Mesodermal cell (in vitro differentiated cells): ENCODE measurements around the gene COL27A1.

ENCODE experiments used
- H3K27ac ChIP-seq: 2 replicates; pipeline ENCODE4 v1.7.0; 2013; ENCODE audit warnings: mild to moderate bottlenecking, low read depth, low read length, moderate library complexity; ENCODE audit not compliant: severe bottlenecking
- H3K36me3 ChIP-seq: 2 replicates; pipeline ENCODE4 v1.7.1; 2013; ENCODE audit warnings: mild to moderate bottlenecking, low read length, moderate library complexity; ENCODE audit not compliant: control insufficient read depth, insufficient read depth
- H3K4me1 ChIP-seq: one replicate; pipeline ENCODE4 v1.7.1; 2013; ENCODE audit warnings: mild to moderate bottlenecking, low read length; ENCODE audit not compliant: insufficient read depth, control insufficient read depth, poor library complexity, severe bottlenecking
- H3K4me3 ChIP-seq: 2 replicates; pipeline ENCODE4 v1.7.0; 2013; ENCODE audit warnings: low read length, control low read depth, mild to moderate bottlenecking; ENCODE audit not compliant: insufficient read depth, poor library complexity, severe bottlenecking; ENCODE audit errors: extremely low read depth
- H3K9me3 ChIP-seq: 2 replicates; pipeline ENCODE4 v1.7.1; 2013; ENCODE audit warnings: mild to moderate bottlenecking, low read length, moderate library complexity; ENCODE audit not compliant: control insufficient read depth
- WGBS, 2 experiments: methylation state at CpG; one replicate each; pipeline ENCODE4 v1.1.5; 2013; ENCODE audit warnings: missing lambda C conversion rate in 2 of 2; ENCODE audit not compliant: insufficient coverage in 2 of 2; 5-methylcytosine and 5-hydroxymethylcytosine counted together

Gene COL27A1

DNA sequence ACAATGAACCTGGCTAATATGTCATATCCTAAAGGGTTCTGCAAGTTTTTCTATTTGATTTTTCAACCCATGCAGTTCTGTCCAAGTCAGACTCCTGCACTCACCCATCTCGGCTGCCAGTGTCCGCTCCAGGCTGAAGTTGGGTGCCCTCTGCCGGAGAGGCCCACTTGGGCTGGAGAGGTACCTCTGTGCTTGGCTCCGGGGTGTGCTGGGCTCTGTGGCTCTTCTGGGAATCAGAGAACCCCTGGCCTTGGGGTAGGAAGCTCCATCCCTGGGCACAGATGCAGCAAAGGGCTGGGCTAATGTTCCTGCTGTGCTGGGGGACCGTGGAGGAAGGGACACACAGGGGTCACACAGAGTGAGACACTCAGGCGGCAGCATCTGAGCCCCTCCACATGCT lies 200.5 kb downstream of the COL27A1 start:
- Histone ChIP-seq H3K4me1 (no peaks in the 10 kb centered on the region), H3K27ac (no peak overlapping the region), H3K9me3 (no peaks in the 10 kb centered on the region), H3K36me3 (peaks cover 81% of the 10 kb centered on the region), H3K4me3 (no peak overlapping the region)
- 92 to 96% methylated on average over 6 of the region's 6 CpGs for WGBS, 2 experiments

GRCh38 chr9:114356792-114357191 lies 201.5 kb downstream of the COL27A1 start:
- peaks cover 81% of the 10 kb centered on the region for H3K36me3 ChIP-seq
- no peak overlapping the region for H3K4me3 ChIP-seq
- no peak overlapping the region for H3K27ac ChIP-seq
- H3K9me3 ChIP-seq, result no peaks in the 10 kb centered on the region
- H3K4me1 ChIP-seq, result no peaks in the 10 kb centered on the region
- WGBS, 2 experiments, result 83 to 97% methylated on average over 2 to 6 of the region's 6 CpGs

DNA sequence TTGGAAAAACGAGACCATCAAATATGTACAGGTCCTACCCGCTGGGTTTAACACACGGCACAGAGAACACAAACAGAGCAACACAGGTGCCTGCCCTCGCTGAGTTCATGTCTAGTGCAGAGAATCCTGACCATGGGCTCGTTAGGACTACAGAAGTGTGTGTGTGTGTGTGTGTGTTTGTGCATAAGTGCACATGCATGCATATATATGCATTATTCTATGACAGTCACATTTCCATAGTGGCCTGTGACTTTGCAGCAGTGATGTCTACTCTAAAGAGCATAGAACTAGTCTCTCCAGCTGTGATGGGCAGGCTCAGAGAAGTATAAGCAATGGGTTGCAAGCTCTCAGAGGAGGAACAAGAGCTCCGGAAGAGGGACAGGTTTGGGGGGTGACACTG lies 202.0 kb downstream of the COL27A1 start:
- 88 to 98% methylated on average over 5 of the region's 6 CpGs for WGBS, 2 experiments
- no peak overlapping the region for H3K27ac ChIP-seq
- no peaks in the 10 kb centered on the region for H3K4me1 ChIP-seq
- no peaks in the 10 kb centered on the region for H3K9me3 ChIP-seq
- H3K36me3 ChIP-seq, result peaks cover 79% of the 10 kb centered on the region
- no peak overlapping the region for H3K4me3 ChIP-seq

GRCh38 chr9:114357911-114358328 lies 202.6 kb downstream of the COL27A1 start:
- Histone ChIP-seq H3K9me3 (no peaks in the 10 kb centered on the region), H3K36me3 (peaks cover 76% of the 10 kb centered on the region), H3K4me3 (no peak overlapping the region), H3K27ac (no peak overlapping the region), H3K4me1 (no peaks in the 10 kb centered on the region)
- WGBS, 2 experiments, result 95 to 97% methylated on average over 7 to 9 of the region's 9 CpGs

DNA sequence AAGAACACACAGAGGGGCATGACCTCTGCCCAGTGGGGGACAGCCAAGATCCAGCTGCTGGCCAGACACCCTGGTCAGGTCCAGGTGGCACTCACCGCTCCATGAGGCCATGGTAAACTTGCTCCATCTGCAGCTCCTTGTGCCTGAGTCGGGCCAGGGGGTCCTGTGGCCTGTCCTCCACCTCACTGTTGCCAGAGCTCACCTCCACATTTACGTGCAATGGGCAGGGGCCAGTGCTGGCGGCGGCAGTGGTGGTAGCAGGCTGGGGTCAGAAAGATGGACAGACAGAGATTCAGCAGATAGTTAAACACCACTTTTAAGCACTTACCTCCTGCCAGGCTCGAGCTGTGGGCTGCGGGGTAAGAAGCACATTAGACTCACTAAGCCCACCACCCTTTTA lies 204.5 kb downstream of the COL27A1 start:
- Histone ChIP-seq H3K4me3 (no peak overlapping the region), H3K36me3 (peaks cover 85% of the 10 kb centered on the region), H3K4me1 (no peaks in the 10 kb centered on the region), H3K9me3 (no peaks in the 10 kb centered on the region), H3K27ac (no peak overlapping the region)
- WGBS, 2 experiments, result 69 to 86% methylated on average over 2 of the region's 7 CpGs

- 82 to 97% methylated on average over 3 to 7 of the region's 7 CpGs for WGBS, 2 experiments
- H3K4me3 ChIP-seq, result no peak overlapping the region
- H3K9me3 ChIP-seq, result no peaks in the 10 kb centered on the region
- peaks cover 5% of the 10 kb centered on the region for H3K4me1 ChIP-seq
- H3K36me3 ChIP-seq, result peaks cover 77% of the 10 kb centered on the region
- no peak overlapping the region for H3K27ac ChIP-seq
These were observed 206.2 kb downstream of the COL27A1 start for GRCh38 chr9:114361542-114361941.
